Panc1 (cell line): ENCODE data around the gene CA12. TPM values are rescaled to one million over a fixed set of nuclear protein-coding genes. Genes with fewer than 3 reads are reported as not detected.

Experiments used
- ATAC-seq: fragments of 200-7000 bp; cut with Tn5 transposase; 2 replicates; pipeline ENCODE4 v1.9.1; 2020; ENCODE audit warnings: mild to moderate bottlenecking, moderate library complexity
- BruUV-seq: library from RNA; stranded (reverse); fragments of 400-500 nt; replicated peaks from 2 replicates; lab custom pipeline; 2021; lab: Mats Ljungman, UMichigan
- CTCF ChIA-PET: fragments of 300-600 bp; sonication (Branson Sonifier 250); formaldehyde crosslinking; loops from one replicate; lab custom pipeline; 2022; ENCODE audit warnings: antibody characterized with exemption; lab: Charles Lee
- POLR2A ChIA-PET: fragments of 300-600 bp; sonication (Branson Sonifier 250); formaldehyde crosslinking; loops from one replicate; lab custom pipeline; 2022; ENCODE audit warnings: antibody characterized with exemption; lab: Charles Lee
- DNase-seq: peaks from one replicate; pipeline ENCODE4 v3.0.0-alpha.2; 2010; ENCODE audit warnings: low read depth, low spot score
- H3K27ac ChIP-seq: 2 replicates; pipeline ENCODE4 v1.5.1; 2011; ENCODE audit warnings: mild to moderate bottlenecking, low read length, inconsistent platforms
- H3K27me3 ChIP-seq: fragments of 200-500 bp; sonication (Bioruptor generic); 2 replicates; pipeline ENCODE4 v1.6.0; 2014; ENCODE audit warnings: low read length, inconsistent platforms; ENCODE audit not compliant: control insufficient read depth, insufficient read depth
- H3K36me3 ChIP-seq: fragments of 200-500 bp; sonication (Bioruptor generic); 2 replicates; pipeline ENCODE4 v1.5.1; 2014; ENCODE audit warnings: inconsistent platforms, mild to moderate bottlenecking, low read length, moderate library complexity; ENCODE audit not compliant: control insufficient read depth, insufficient read depth
- H3K4me1 ChIP-seq: 2 replicates; pipeline ENCODE4 v1.5.1; 2011; ENCODE audit warnings: inconsistent platforms, mild to moderate bottlenecking, low read length, moderate library complexity; ENCODE audit not compliant: control insufficient read depth, insufficient read depth
- H3K4me3 ChIP-seq, 2 experiments: 2 replicates each; pipeline ENCODE4 v1.5.1; 2011 to 2012; ENCODE audit warnings: low read depth in 2 of 2, low read length in 2 of 2, mild to moderate bottlenecking in 2 of 2, inconsistent platforms in 1 of 2, moderate library complexity in 1 of 2
- H3K9me3 ChIP-seq: fragments of 200-500 bp; sonication (Bioruptor generic); 2 replicates; pipeline ENCODE4 v1.5.1; 2014; ENCODE audit warnings: low read depth, mild to moderate bottlenecking, inconsistent platforms, low read length, moderate library complexity; ENCODE audit not compliant: control insufficient read depth, insufficient read depth
- POLR2AphosphoS5 ChIP-seq: IDR thresholded peaks from 2 replicates; pipeline ENCODE4 v1.6.1; 2012; ENCODE audit warnings: mild to moderate bottlenecking, low read depth, low read length, moderate library complexity
- SIN3A ChIP-seq: IDR thresholded peaks from 2 replicates; pipeline ENCODE4 v1.6.1; 2012; ENCODE audit warnings: low read depth, mild to moderate bottlenecking, low read length, moderate library complexity, borderline replicate concordance; ENCODE audit not compliant: insufficient read depth
- TCF7L2 ChIP-seq: IDR thresholded peaks from 2 replicates; pipeline ENCODE4 v1.6.1; 2011; ENCODE audit warnings: mild to moderate bottlenecking, low read depth, low read length, inconsistent platforms
- in situ Hi-C: cut with HindIII; loops from 2 replicates; pipeline ENCODE4 v1.10.0; 2016; ENCODE audit warnings: low sequenced_read_pairs, low pct_unique_long_range_greater_than_20kb
- intact Hi-C: fragments of 100-400 bp; cut with micrococcal nuclease; formaldehyde crosslinking; loops from one replicate; pipeline ENCODE4 v1.10.0; 2022; ENCODE audit not compliant: unreplicated experiment
- total RNA-seq: library from RNA; stranded (reverse); gene quantifications from one replicate; pipeline ENCODE4 v1.2.1, GENCODE V29; 2021; ENCODE audit not compliant: unreplicated experiment
- TF ChIP-seq, protein P1 (sequence below): fragments of 450-650 bp; IDR thresholded peaks from 2 replicates; pipeline ENCODE4 v1.5.1; 2017; ENCODE audit warnings: mild to moderate bottlenecking
- TF ChIP-seq, protein P2 (sequence below), 2 experiments: IDR thresholded peaks; 2 replicates each; pipeline ENCODE4 v1.6.1; 2011 to 2012; ENCODE audit warnings: low read depth in 2 of 2, control low read depth in 1 of 2, low read length in 1 of 2, mild to moderate bottlenecking in 1 of 2, moderate library complexity in 1 of 2; ENCODE audit not compliant: insufficient read depth in 1 of 2

Gene CA12
- total RNA-seq, 1 experiment from 2014 or later = 0.74 TPM

DNA sequence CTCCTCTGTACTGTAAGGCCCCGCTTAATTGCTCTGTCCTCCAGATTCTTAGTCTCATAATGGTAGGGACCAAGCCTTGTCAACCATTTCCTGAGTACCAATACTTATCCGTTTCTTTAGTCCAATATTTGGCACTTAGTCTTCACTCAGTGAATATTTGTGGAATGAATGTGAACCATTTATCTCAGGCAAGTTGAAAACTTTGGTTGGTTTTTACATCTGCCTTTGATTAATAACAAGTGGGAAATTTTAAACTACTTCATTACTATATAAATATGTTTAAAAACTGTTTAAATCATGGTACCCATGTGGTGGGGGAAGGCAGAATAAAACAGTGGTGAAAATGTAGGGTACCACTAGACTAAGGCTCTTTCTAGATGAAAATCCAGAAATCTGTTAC, 15.2 kb downstream of the CA12 start:
- intact Hi-C loops = no loop called here
- peaks cover 4% of the 10 kb centered on the region; the same call in 1 of the 2 replicates for H3K27me3 ChIP-seq
- H3K9me3 ChIP-seq = no peaks in the 10 kb centered on the region
- no peak overlapping the region for H3K27ac ChIP-seq
- TF ChIP-seq POLR2AphosphoS5 (no peak), SIN3A (no peak), TCF7L2 (no peak)
- TF ChIP-seq, protein P1, sequence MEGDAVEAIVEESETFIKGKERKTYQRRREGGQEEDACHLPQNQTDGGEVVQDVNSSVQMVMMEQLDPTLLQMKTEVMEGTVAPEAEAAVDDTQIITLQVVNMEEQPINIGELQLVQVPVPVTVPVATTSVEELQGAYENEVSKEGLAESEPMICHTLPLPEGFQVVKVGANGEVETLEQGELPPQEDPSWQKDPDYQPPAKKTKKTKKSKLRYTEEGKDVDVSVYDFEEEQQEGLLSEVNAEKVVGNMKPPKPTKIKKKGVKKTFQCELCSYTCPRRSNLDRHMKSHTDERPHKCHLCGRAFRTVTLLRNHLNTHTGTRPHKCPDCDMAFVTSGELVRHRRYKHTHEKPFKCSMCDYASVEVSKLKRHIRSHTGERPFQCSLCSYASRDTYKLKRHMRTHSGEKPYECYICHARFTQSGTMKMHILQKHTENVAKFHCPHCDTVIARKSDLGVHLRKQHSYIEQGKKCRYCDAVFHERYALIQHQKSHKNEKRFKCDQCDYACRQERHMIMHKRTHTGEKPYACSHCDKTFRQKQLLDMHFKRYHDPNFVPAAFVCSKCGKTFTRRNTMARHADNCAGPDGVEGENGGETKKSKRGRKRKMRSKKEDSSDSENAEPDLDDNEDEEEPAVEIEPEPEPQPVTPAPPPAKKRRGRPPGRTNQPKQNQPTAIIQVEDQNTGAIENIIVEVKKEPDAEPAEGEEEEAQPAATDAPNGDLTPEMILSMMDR = no peak
- TF ChIP-seq, protein P2, sequence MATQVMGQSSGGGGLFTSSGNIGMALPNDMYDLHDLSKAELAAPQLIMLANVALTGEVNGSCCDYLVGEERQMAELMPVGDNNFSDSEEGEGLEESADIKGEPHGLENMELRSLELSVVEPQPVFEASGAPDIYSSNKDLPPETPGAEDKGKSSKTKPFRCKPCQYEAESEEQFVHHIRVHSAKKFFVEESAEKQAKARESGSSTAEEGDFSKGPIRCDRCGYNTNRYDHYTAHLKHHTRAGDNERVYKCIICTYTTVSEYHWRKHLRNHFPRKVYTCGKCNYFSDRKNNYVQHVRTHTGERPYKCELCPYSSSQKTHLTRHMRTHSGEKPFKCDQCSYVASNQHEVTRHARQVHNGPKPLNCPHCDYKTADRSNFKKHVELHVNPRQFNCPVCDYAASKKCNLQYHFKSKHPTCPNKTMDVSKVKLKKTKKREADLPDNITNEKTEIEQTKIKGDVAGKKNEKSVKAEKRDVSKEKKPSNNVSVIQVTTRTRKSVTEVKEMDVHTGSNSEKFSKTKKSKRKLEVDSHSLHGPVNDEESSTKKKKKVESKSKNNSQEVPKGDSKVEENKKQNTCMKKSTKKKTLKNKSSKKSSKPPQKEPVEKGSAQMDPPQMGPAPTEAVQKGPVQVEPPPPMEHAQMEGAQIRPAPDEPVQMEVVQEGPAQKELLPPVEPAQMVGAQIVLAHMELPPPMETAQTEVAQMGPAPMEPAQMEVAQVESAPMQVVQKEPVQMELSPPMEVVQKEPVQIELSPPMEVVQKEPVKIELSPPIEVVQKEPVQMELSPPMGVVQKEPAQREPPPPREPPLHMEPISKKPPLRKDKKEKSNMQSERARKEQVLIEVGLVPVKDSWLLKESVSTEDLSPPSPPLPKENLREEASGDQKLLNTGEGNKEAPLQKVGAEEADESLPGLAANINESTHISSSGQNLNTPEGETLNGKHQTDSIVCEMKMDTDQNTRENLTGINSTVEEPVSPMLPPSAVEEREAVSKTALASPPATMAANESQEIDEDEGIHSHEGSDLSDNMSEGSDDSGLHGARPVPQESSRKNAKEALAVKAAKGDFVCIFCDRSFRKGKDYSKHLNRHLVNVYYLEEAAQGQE (IDR thresholded peaks at IDR 0.05; ENCODE audit: insufficient read depth in 1 of 2, low read depth in 2 of 2, low read length in 1 of 2) = no peak
- no TSS peak for BruUV-seq
- no peak overlapping the region for H3K4me3 ChIP-seq
- POLR2A ChIA-PET = no interaction called here
- H3K4me1 ChIP-seq = no peaks in the 10 kb centered on the region
- CTCF ChIA-PET = no interaction called here
- H3K36me3 ChIP-seq = no peaks in the 10 kb centered on the region
- ATAC-seq (no peak), DNase-seq (no peak)
- in situ Hi-C loops = no loop called here

- in situ Hi-C loops (no loop called here), intact Hi-C loops (no loop called here)
- Histone ChIP-seq H3K4me3 (no peak overlapping the region), H3K4me1 (no peaks in the 10 kb centered on the region), H3K9me3 (no peaks in the 10 kb centered on the region), H3K27me3 (peaks cover 8% of the 10 kb centered on the region), H3K36me3 (no peaks in the 10 kb centered on the region), H3K27ac (no peak overlapping the region)
- ChIA-PET POLR2A (interaction anchor here (0.7 kb wide), 1 partner anchor 14 kb away, joined by 7 read pairs; no protein-coding TSS in a partner anchor), CTCF (no interaction called here)
- no peak for DNase-seq
- TF ChIP-seq SIN3A (no peak), POLR2AphosphoS5 (no peak), TCF7L2 (no peak)
- TF ChIP-seq, protein P1 = no peak
- TF ChIP-seq, protein P2 (IDR thresholded peaks at IDR 0.05; ENCODE audit: insufficient read depth in 1 of 2, low read depth in 2 of 2, low read length in 1 of 2) = no peak
- no peak for ATAC-seq
- no TSS peak for BruUV-seq
Observed at GRCh38 chr15:63365273-63365680, 16.4 kb downstream of the CA12 start.
